ENCODE data around the gene KATNAL2. TPM values are rescaled to one million over a fixed set of nuclear protein-coding genes. Genes with fewer than 3 reads are reported as not detected.

Gene KATNAL2, protein sequence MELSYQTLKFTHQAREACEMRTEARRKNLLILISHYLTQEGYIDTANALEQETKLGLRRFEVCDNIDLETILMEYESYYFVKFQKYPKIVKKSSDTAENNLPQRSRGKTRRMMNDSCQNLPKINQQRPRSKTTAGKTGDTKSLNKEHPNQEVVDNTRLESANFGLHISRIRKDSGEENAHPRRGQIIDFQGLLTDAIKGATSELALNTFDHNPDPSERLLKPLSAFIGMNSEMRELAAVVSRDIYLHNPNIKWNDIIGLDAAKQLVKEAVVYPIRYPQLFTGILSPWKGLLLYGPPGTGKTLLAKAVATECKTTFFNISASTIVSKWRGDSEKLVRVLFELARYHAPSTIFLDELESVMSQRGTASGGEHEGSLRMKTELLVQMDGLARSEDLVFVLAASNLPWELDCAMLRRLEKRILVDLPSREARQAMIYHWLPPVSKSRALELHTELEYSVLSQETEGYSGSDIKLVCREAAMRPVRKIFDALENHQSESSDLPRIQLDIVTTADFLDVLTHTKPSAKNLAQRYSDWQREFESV
- total RNA-seq, result 0.25 and 0.64 TPM in 2 replicates

DNA sequence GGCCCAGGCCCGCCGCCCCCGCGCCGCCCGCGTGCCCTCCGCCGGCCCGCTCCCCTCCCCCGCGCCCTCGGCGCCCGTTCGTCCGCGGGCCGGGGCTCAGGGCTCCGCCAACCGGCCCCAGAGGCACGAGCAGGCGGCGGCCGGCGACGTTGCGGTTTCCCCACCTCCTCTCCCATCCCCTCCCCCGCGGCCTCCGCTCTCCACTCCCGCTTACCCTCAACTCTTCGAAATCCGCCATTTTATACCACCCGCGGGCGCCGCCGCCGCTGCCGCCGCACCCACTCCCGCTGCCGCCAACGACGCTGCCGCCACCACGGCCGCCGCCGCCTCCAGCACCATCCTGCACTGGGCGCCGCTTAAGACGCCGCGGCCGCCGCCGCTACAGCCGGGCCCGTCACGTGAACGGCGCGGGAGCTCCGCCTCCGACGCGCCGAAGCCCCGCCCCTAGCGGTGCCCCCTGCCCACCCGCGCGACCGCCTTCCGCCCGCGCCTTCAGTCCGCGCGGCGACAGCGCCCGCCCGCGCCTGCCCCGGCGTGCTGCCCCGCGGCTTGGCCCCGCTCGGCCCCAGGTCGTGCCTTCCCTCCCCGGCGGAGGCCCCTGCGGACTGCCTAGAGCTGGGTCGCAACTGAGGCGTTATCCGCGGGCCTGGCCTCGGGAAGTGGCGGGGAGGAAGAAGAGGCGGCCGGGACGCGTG is at the start of gene KATNAL2, which contains the start of gene PIAS2:
Gene KATNAL2 (plus strand): TSS at position 495 of the 695 bp plus-strand sequence. CDS start 29,271 bp downstream, outside the sequence.
Gene PIAS2 (minus strand): TSS at position 400 of the 695 bp plus-strand sequence. CDS start 162 bp downstream, at position 238.
- peak; percentile 12 to 85 for DNase-seq (ENCODE audit: low read depth in 2 of 2)

GRCh38 chr18:46868169-46868921 is 49.1 kb upstream of the KATNAL2 start:
- DNase-seq (ENCODE audit: low read depth in 2 of 2), result no peak

GRCh38 chr18:46877329-46877987 is 39.9 kb upstream of the KATNAL2 start:
- no peak for DNase-seq (ENCODE audit: low read depth in 2 of 2)

- DNase-seq (ENCODE audit: low read depth in 2 of 2), result no peak
Measured at GRCh38 chr18:46883180-46883579, 34.2 kb upstream of the KATNAL2 start.

DNA sequence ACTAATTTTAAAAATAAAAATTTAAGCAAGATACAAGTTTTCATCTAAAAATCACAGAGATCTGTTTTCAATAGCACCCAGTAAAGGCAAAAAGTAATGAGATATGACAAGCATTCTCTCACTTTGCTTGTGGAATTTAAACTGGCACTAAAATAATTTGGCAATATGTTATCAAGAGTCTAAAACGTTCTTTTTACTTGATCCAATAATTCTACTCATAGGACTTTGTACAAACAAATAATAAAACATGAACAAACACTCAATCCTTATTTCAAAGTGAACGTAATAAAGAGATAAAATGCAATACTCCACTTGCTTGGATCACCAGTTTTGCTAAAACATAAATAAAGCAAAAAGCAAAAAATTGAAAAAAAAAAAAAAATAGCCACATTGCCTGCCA is 30.5 kb upstream of the KATNAL2 start:
- DNase-seq (ENCODE audit: low read depth in 2 of 2), result no peak

DNA sequence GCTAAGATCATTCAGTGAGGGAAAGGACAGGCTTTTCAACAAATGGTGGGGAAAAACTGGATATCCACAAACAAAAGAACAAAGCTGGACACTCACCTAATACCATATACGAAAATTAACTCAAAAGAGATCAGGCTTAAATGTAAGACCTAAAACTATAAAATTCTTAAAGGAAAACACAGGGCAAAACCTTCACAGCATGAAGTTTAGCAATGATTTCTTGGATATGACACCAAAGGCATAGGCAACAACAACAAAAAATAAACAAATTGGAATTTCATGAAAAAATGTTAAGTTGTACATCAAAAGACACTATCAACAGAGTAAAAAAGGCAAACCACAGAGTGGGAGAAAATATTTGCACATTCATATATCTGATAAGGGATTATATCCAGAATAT is 28.4 kb upstream of the KATNAL2 start:
- DNase-seq (ENCODE audit: low read depth in 2 of 2), result no peak

DNA sequence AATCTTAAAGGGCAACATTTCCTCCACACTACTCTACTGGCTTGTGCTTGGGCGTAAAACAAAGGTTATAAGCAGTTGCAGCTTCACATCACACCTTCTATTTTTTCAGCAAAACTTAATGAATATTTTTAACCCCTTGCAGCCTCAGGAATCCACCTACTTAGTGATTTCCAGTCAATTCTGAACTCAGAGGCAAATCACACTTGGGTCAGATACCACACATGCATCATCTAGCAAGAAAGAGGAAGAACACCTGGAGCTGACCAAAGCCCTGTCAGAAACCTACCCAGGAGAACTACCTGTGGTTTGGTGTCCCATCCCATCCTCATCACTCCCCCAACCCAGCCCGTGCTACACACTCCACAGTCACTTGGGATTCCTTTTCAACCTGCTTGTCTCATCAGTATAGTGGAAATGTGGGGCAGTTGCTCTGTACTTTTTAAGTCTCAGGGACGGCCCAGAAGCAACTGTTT is 25.6 kb upstream of the KATNAL2 start:
- no peak for DNase-seq (ENCODE audit: low read depth in 2 of 2)

DNA sequence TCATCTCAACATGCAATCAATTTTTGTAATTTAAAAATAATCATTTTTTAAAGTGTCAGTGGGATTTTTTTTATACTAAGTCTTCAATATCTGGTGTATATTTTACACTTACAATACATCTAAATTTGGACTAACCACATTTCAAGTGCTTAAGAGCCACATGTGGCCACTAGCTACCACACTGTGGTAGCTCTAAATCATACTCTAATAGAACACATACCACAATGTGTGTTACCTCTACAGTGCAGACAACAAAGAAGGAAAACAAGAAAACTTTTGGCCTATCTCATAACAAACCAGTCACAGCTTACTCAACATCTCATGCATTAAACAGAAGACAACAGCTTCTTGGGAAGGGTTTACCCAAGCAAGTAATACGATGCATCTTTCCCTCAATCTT is 24.6 kb upstream of the KATNAL2 start:
- DNase-seq (ENCODE audit: low read depth in 2 of 2), result no peak

GRCh38 chr18:46893360-46893759 is 24.0 kb upstream of the KATNAL2 start:
- DNase-seq (ENCODE audit: low read depth in 2 of 2), result no peak

DNA sequence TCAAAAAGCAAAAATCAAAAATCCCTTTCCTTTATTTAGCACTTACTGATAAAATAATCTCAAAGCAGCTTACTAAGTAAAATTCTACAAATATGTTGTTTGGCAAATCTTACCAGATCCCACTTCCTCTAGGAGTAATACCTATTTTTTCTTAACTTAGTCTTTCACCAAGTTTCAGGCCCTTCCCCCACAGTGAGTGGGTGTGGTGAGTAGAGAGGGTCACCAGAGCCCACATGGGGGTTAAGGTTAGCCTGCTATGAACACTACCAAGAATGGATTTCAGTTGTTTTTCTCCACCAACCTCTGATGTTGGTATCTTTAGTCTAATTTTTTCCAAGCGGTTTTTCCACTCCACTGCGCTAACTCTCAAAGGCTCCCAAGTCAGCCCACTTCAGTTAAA is 23.3 kb upstream of the KATNAL2 start:
- DNase-seq (ENCODE audit: low read depth in 2 of 2), result no peak

GRCh38 chr18:46899274-46899948 is 18.0 kb upstream of the KATNAL2 start:
- DNase-seq (ENCODE audit: low read depth in 2 of 2), result no peak

GRCh38 chr18:46903406-46903805 is 14.0 kb upstream of the KATNAL2 start:
- no peak for DNase-seq (ENCODE audit: low read depth in 2 of 2)

DNA sequence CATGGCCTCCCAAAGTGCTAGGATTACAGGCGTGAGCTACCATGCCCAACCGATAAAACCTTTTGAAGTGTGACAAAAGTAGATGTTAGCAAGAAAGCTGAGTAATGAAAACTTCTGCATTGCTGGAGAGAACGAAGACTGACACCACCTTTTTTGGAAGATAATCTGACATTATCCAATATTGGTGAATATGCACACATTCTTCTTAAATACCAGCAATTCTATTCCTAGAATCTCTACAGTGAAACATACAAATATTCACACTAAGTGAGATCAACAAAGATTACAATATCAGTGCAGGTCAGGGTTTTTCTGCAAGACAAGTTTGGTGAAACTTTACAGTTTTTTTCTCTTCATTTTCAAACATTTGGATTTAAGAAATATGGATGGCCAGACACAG is 7.9 kb upstream of the KATNAL2 start:
- no peak for DNase-seq (ENCODE audit: low read depth in 2 of 2)

DNA sequence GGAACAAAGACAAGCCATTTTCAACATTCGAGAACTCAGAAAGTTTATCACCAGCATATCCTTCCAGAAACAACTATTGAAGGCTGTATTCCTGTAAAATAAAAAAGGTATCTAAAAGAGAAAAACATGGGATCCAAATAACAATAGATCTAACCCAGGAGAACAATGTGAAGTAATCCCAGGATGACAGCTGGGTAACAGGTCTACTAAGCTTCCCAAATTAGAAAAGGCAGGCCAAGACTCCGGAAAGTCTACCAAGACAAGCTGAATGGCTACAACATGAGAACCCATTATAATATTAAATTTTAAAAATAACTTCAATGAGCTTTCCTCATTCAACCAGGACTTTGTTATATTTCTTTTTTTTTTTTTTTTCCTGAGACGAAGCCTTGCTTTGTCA is 6.5 kb upstream of the KATNAL2 start:
- DNase-seq (ENCODE audit: low read depth in 2 of 2), result no peak

GRCh38 chr18:46915800-46916550 is 1.4 kb upstream of the KATNAL2 start:
- DNase-seq (ENCODE audit: low read depth in 2 of 2), result peak in 1 of 2 donors; percentile 3

DNA sequence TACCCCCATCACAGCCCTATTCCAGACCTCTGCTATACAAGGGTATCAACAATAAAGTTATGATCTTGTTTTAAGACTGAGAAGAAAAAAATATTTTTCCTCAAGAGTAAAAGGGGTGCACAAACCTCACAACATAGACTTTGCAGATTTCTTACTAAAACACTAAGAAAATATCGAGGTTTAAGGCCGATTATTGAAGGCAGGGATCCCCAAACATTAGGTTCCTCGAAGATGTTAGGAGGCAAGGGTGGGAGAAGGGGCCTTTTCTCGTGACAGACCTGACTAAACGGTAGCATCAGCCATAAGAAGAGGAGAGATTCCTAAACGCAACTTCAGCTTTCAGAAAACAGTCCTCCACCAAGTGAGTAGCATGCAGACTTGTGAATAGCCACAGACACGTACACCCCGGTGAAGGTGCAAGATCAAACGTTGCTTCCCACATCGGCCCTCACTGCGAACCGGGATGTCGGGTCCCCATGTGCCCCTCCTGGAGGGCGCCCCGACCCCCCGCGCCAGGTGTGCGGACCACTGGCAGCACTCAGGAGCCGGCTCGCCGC is 773 bp upstream of the KATNAL2 start:
- DNase-seq (ENCODE audit: low read depth in 2 of 2), result peak in 1 of 2 donors; percentile 28

DNA sequence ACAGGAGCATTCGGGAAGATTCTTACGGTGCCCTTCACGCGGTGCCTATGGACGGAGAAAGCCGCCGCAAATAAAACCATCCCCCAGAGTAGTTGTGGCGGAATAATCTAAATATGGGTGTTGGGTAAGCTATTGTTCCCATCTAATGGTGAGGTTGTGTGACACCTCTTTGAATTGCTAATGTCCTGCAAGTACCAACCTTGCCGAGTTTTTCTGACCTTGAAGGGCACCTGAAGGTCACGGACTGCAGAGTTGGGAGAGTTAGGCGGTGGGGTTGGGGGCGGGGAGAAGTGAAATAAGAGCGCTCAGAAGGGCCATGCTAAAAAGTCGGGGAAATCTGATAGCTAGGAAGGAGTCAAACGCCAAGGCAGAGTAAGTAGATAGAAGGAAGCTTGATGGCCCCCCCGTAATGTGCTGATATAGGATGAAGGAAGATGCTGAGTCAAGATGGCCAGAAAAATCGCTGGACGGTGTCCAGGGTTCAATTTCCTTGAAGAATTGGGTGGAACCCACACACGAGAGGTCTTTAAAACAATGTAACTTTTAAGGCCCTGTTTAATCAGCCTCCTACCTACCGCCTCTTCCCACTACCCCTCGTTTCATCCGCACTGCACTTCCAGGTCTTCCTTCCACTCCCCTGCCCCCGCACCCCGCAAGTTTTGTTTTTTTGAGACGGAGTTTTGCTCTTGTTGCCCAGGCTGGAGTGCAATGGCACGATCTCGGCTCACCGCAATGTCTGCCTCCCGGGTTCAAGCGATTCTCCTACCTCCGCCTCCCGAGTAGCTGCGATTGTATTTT is 600 bp downstream of the KATNAL2 start:
- no peak for DNase-seq (ENCODE audit: low read depth in 2 of 2)

- no peak for DNase-seq (ENCODE audit: low read depth in 2 of 2)
Measured at GRCh38 chr18:46920067-46920466, 2.7 kb downstream of the KATNAL2 start.

DNA sequence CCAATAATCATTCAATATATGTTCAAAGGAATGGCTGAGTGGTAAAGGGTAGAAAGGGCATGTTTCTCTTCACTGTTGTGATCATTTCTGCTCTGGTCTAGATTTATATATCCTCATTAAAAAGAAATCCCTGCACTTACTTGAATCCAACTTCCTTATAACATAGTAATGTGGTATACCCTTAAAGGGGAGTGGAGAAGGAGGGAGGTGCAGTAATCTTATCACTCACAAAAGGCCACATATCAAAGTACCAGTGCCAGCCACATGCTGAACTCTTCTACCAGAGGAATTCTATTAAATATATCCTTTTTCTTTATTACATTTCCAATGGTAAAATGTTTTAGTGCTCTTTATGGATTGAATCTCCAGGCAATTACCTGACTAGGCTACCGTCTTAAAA is 3.3 kb downstream of the KATNAL2 start:
- no peak for DNase-seq (ENCODE audit: low read depth in 2 of 2)

Measured in dermis microvascular lymphatic vessel endothelial cell (primary cell).